ENCODE data around the gene ADARB2.

Gene ADARB2

GRCh38 chr10:1550616-1551015 is 186.7 kb downstream of the ADARB2 start:
- no peak overlapping the region for H2AFZ ChIP-seq (ENCODE audit: low read depth)
- no peaks in the 10 kb centered on the region for H3K36me3 ChIP-seq (ENCODE audit: insufficient read depth)
- no peaks in the 10 kb centered on the region for H4K20me1 ChIP-seq (ENCODE audit: insufficient read depth)
- no peak overlapping the region for H3K27ac ChIP-seq
- H3K4me1 ChIP-seq (ENCODE audit: low read depth, poor library complexity, severe bottlenecking), result no peaks in the 10 kb centered on the region
- H3K4me2 ChIP-seq, result no peak overlapping the region
- no peak overlapping the region for H3K4me3 ChIP-seq (IDR thresholded peaks at IDR 0.05; ENCODE audit: insufficient read depth, low read depth, low read length)
- H3K27me3 ChIP-seq (ENCODE audit: insufficient read depth, low read depth), result no peaks in the 10 kb centered on the region
- no peak overlapping the region for H3K9ac ChIP-seq
- H3K79me2 ChIP-seq (ENCODE audit: insufficient read depth, low read depth), result no peaks in the 10 kb centered on the region
- TF ChIP-seq CTCF (conservative IDR thresholded peaks at IDR 0.05; ENCODE audit: low read depth, low read length), result no peak

GRCh38 chr10:1550291-1550595 is 187.1 kb downstream of the ADARB2 start:
- Histone ChIP-seq H3K27ac (no peak overlapping the region), H2AFZ (ENCODE audit: low read depth) (no peak overlapping the region), H3K4me1 (ENCODE audit: low read depth, poor library complexity, severe bottlenecking) (no peaks in the 10 kb centered on the region), H3K9ac (no peak overlapping the region), H3K79me2 (ENCODE audit: insufficient read depth, low read depth) (no peaks in the 10 kb centered on the region), H3K4me3 (IDR thresholded peaks at IDR 0.05; ENCODE audit: insufficient read depth, low read depth, low read length) (no peak overlapping the region), H3K27me3 (ENCODE audit: insufficient read depth, low read depth) (no peaks in the 10 kb centered on the region), H3K4me2 (no peak overlapping the region), H3K36me3 (ENCODE audit: insufficient read depth) (no peaks in the 10 kb centered on the region), H4K20me1 (ENCODE audit: insufficient read depth) (no peaks in the 10 kb centered on the region)
- TF ChIP-seq CTCF (conservative IDR thresholded peaks at IDR 0.05; ENCODE audit: low read depth, low read length), result no peak

GRCh38 chr10:1549591-1550290 is 187.6 kb downstream of the ADARB2 start:
- Histone ChIP-seq H3K27ac (no peak overlapping the region), H3K9ac (no peak overlapping the region), H3K4me1 (ENCODE audit: low read depth, poor library complexity, severe bottlenecking) (no peaks in the 10 kb centered on the region), H2AFZ (ENCODE audit: low read depth) (no peak overlapping the region), H3K79me2 (ENCODE audit: insufficient read depth, low read depth) (no peaks in the 10 kb centered on the region), H3K27me3 (ENCODE audit: insufficient read depth, low read depth) (no peaks in the 10 kb centered on the region), H3K36me3 (ENCODE audit: insufficient read depth) (no peaks in the 10 kb centered on the region), H4K20me1 (ENCODE audit: insufficient read depth) (no peaks in the 10 kb centered on the region), H3K4me3 (IDR thresholded peaks at IDR 0.05; ENCODE audit: insufficient read depth, low read depth, low read length) (no peak overlapping the region), H3K4me2 (no peak overlapping the region)
- TF ChIP-seq CTCF (conservative IDR thresholded peaks at IDR 0.05; ENCODE audit: low read depth, low read length), result no peak

GRCh38 chr10:1548596-1548995 is 188.7 kb downstream of the ADARB2 start:
- TF ChIP-seq CTCF (conservative IDR thresholded peaks at IDR 0.05; ENCODE audit: low read depth, low read length), result no peak
- H3K4me2 ChIP-seq, result no peak overlapping the region
- H3K36me3 ChIP-seq (ENCODE audit: insufficient read depth), result no peaks in the 10 kb centered on the region
- no peaks in the 10 kb centered on the region for H4K20me1 ChIP-seq (ENCODE audit: insufficient read depth)
- no peak overlapping the region for H3K4me3 ChIP-seq (IDR thresholded peaks at IDR 0.05; ENCODE audit: insufficient read depth, low read depth, low read length)
- H3K79me2 ChIP-seq (ENCODE audit: insufficient read depth, low read depth), result no peaks in the 10 kb centered on the region
- H2AFZ ChIP-seq (ENCODE audit: low read depth), result no peak overlapping the region
- no peak overlapping the region for H3K27ac ChIP-seq
- H3K9ac ChIP-seq, result no peak overlapping the region
- no peaks in the 10 kb centered on the region for H3K27me3 ChIP-seq (ENCODE audit: insufficient read depth, low read depth)
- H3K4me1 ChIP-seq (ENCODE audit: low read depth, poor library complexity, severe bottlenecking), result no peaks in the 10 kb centered on the region
